ENCODE measurements around the gene CHST5. TPM values are rescaled to one million over a fixed set of nuclear protein-coding genes. Genes with fewer than 3 reads are reported as not detected.

The CHST5 gene
- total RNA-seq, 1 donor from 2014 or later, result not detected

- no peak within 1 kb of the TSS for H3K4me3 Mint-ChIP-seq (ENCODE audit: low read depth)
- no peaks in the 10 kb centered on the region for H3K36me3 Mint-ChIP-seq (ENCODE audit: low read depth)
- peaks cover 32% of the 10 kb centered on the region for H3K27me3 Mint-ChIP-seq (ENCODE audit: low read depth)
- no peaks in the 10 kb centered on the region for H3K9me3 Mint-ChIP-seq
- H3K27ac Mint-ChIP-seq, result no peak within 1 kb of the TSS
- H3K4me1 Mint-ChIP-seq (ENCODE audit: low read depth), result peaks cover 2% of the 10 kb centered on the region
- no peak for DNase-seq (ENCODE audit: low spot score)
- intact Hi-C loops (cut with micrococcal nuclease), result no loop called here
Measured at GRCh38 chr16:75495076-75495674, 40.7 kb downstream of the CHST5 start, which contains the start of gene CHST6. CHST6 (minus strand) TSS chr16:75495441; CDS start chr16:75479828, 15,613 bp downstream.

GRCh38 chr16:75494661-75495075 is 41.2 kb downstream of the CHST5 start:
- intact Hi-C loops (cut with micrococcal nuclease), result no loop called here
- no peaks in the 10 kb centered on the region for H3K36me3 Mint-ChIP-seq (ENCODE audit: low read depth)
- H3K4me1 Mint-ChIP-seq (ENCODE audit: low read depth), result peaks cover 2% of the 10 kb centered on the region
- H3K4me3 Mint-ChIP-seq (ENCODE audit: low read depth), result no peak overlapping the region
- no peak overlapping the region for H3K27ac Mint-ChIP-seq
- no peaks in the 10 kb centered on the region for H3K9me3 Mint-ChIP-seq
- no peak for DNase-seq (ENCODE audit: low spot score)
- H3K27me3 Mint-ChIP-seq (ENCODE audit: low read depth), result peaks cover 29% of the 10 kb centered on the region

GRCh38 chr16:75494184-75494583 is 41.7 kb downstream of the CHST5 start:
- Mint-ChIP-seq H3K9me3 (no peaks in the 10 kb centered on the region), H3K4me3 (ENCODE audit: low read depth) (no peak overlapping the region), H3K27me3 (ENCODE audit: low read depth) (peaks cover 27% of the 10 kb centered on the region), H3K4me1 (ENCODE audit: low read depth) (peaks cover 2% of the 10 kb centered on the region), H3K36me3 (ENCODE audit: low read depth) (no peaks in the 10 kb centered on the region), H3K27ac (no peak overlapping the region)
- intact Hi-C loops (cut with micrococcal nuclease), result no loop called here
- no peak for DNase-seq (ENCODE audit: low spot score)

- DNase-seq (ENCODE audit: low spot score), result no peak
- peaks cover 2% of the 10 kb centered on the region for H3K4me1 Mint-ChIP-seq (ENCODE audit: low read depth)
- no peaks in the 10 kb centered on the region for H3K9me3 Mint-ChIP-seq
- H3K36me3 Mint-ChIP-seq (ENCODE audit: low read depth), result no peaks in the 10 kb centered on the region
- peaks cover 17% of the 10 kb centered on the region for H3K27me3 Mint-ChIP-seq (ENCODE audit: low read depth)
- H3K27ac Mint-ChIP-seq, result no peak overlapping the region
- intact Hi-C loops (cut with micrococcal nuclease), result no loop called here
- H3K4me3 Mint-ChIP-seq (ENCODE audit: low read depth), result no peak overlapping the region
Measured at GRCh38 chr16:75491876-75492275, 44.0 kb downstream of the CHST5 start.

- H3K27me3 Mint-ChIP-seq (ENCODE audit: low read depth), result peaks cover 3% of the 10 kb centered on the region
Measured at GRCh38 chr16:75488322-75488721, 47.6 kb downstream of the CHST5 start.

GRCh38 chr16:75486676-75487313 is 49.1 kb downstream of the CHST5 start:
- no peak for DNase-seq (ENCODE audit: low spot score)
- H3K4me1 Mint-ChIP-seq (ENCODE audit: low read depth), result no peaks in the 10 kb centered on the region
- no peak overlapping the region for H3K4me3 Mint-ChIP-seq (ENCODE audit: low read depth)
- no peaks in the 10 kb centered on the region for H3K9me3 Mint-ChIP-seq
- H3K36me3 Mint-ChIP-seq (ENCODE audit: low read depth), result no peaks in the 10 kb centered on the region
- H3K27me3 Mint-ChIP-seq (ENCODE audit: low read depth), result no peaks in the 10 kb centered on the region
- H3K27ac Mint-ChIP-seq, result no peak overlapping the region
- intact Hi-C loops (cut with micrococcal nuclease), result no loop called here

More at GRCh38 chr16:75488322-75488721, 47.6 kb downstream of the CHST5 start:
- no peak for DNase-seq (ENCODE audit: low spot score)
- Mint-ChIP-seq H3K4me3 (ENCODE audit: low read depth) (no peak overlapping the region), H3K27ac (no peak overlapping the region), H3K9me3 (no peaks in the 10 kb centered on the region), H3K4me1 (ENCODE audit: low read depth) (no peaks in the 10 kb centered on the region), H3K36me3 (ENCODE audit: low read depth) (no peaks in the 10 kb centered on the region)
- intact Hi-C loops (cut with micrococcal nuclease), result no loop called here

GRCh38 chr16:75486014-75486675 is 49.8 kb downstream of the CHST5 start:
- intact Hi-C loops (cut with micrococcal nuclease), result no loop called here
- no peak overlapping the region for H3K4me3 Mint-ChIP-seq (ENCODE audit: low read depth)
- no peak for DNase-seq (ENCODE audit: low spot score)
- H3K36me3 Mint-ChIP-seq (ENCODE audit: low read depth), result no peaks in the 10 kb centered on the region
- no peak overlapping the region for H3K27ac Mint-ChIP-seq
- no peaks in the 10 kb centered on the region for H3K4me1 Mint-ChIP-seq (ENCODE audit: low read depth)
- no peaks in the 10 kb centered on the region for H3K9me3 Mint-ChIP-seq
- no peaks in the 10 kb centered on the region for H3K27me3 Mint-ChIP-seq (ENCODE audit: low read depth)

- Mint-ChIP-seq H3K27me3 (ENCODE audit: low read depth) (no peaks in the 10 kb centered on the region), H3K27ac (no peak overlapping the region), H3K4me3 (ENCODE audit: low read depth) (no peak overlapping the region), H3K9me3 (no peaks in the 10 kb centered on the region), H3K4me1 (ENCODE audit: low read depth) (no peaks in the 10 kb centered on the region), H3K36me3 (ENCODE audit: low read depth) (no peaks in the 10 kb centered on the region)
- intact Hi-C loops (cut with micrococcal nuclease), result no loop called here
- no peak for DNase-seq (ENCODE audit: low spot score)
Measured at GRCh38 chr16:75485230-75486013, 50.5 kb downstream of the CHST5 start.

- H3K27me3 Mint-ChIP-seq (ENCODE audit: low read depth), result no peaks in the 10 kb centered on the region
- intact Hi-C loops (cut with micrococcal nuclease), result no loop called here
Measured at GRCh38 chr16:75483222-75483621, 52.7 kb downstream of the CHST5 start.

GRCh38 chr16:75482434-75483205 is 53.3 kb downstream of the CHST5 start:
- no peak overlapping the region for H3K27ac Mint-ChIP-seq
- DNase-seq (ENCODE audit: low spot score), result no peak
- intact Hi-C loops (cut with micrococcal nuclease), result no loop called here
- no peaks in the 10 kb centered on the region for H3K9me3 Mint-ChIP-seq
- H3K4me3 Mint-ChIP-seq (ENCODE audit: low read depth), result no peak overlapping the region
- peaks cover 5% of the 10 kb centered on the region for H3K27me3 Mint-ChIP-seq (ENCODE audit: low read depth)
- H3K4me1 Mint-ChIP-seq (ENCODE audit: low read depth), result no peaks in the 10 kb centered on the region
- no peaks in the 10 kb centered on the region for H3K36me3 Mint-ChIP-seq (ENCODE audit: low read depth)

More at GRCh38 chr16:75483222-75483621, 52.7 kb downstream of the CHST5 start:
- DNase-seq (ENCODE audit: low spot score), result no peak
- Mint-ChIP-seq H3K9me3 (no peaks in the 10 kb centered on the region), H3K36me3 (ENCODE audit: low read depth) (no peaks in the 10 kb centered on the region), H3K27ac (no peak overlapping the region), H3K4me1 (ENCODE audit: low read depth) (no peaks in the 10 kb centered on the region), H3K4me3 (ENCODE audit: low read depth) (no peak overlapping the region)

- Mint-ChIP-seq H3K27ac (no peak overlapping the region), H3K4me1 (ENCODE audit: low read depth) (no peaks in the 10 kb centered on the region), H3K36me3 (ENCODE audit: low read depth) (no peaks in the 10 kb centered on the region), H3K9me3 (no peaks in the 10 kb centered on the region), H3K4me3 (ENCODE audit: low read depth) (no peak overlapping the region), H3K27me3 (ENCODE audit: low read depth) (peaks cover 5% of the 10 kb centered on the region)
- no peak for DNase-seq (ENCODE audit: low spot score)
- intact Hi-C loops (cut with micrococcal nuclease), result no loop called here
Measured at GRCh38 chr16:75481475-75481874, 54.4 kb downstream of the CHST5 start.

GRCh38 chr16:75479421-75479990 is 56.4 kb downstream of the CHST5 start:
- no peak overlapping the region for H3K27ac Mint-ChIP-seq
- peaks cover 5% of the 10 kb centered on the region for H3K27me3 Mint-ChIP-seq (ENCODE audit: low read depth)
- intact Hi-C loops (cut with micrococcal nuclease), result no loop called here
- DNase-seq (ENCODE audit: low spot score), result no peak
- H3K4me3 Mint-ChIP-seq (ENCODE audit: low read depth), result no peak overlapping the region
- no peaks in the 10 kb centered on the region for H3K4me1 Mint-ChIP-seq (ENCODE audit: low read depth)
- H3K36me3 Mint-ChIP-seq (ENCODE audit: low read depth), result no peaks in the 10 kb centered on the region
- H3K9me3 Mint-ChIP-seq, result no peaks in the 10 kb centered on the region

Measured in activated T-helper 2 cell treated with anti-CD3 and anti-CD28 coated beads, Interferon-gamma antibody, Interleukin-2, Interleukin-4, amounts not matched to agents 10 μg/mL and 5 μg/mL and 100 μg/mL, durations not matched to agents 14 hours and 24 hours and 36 hours (primary cell).